OCI-LY3 (cell line): ENCODE results near the gene CACNA2D3.

Experiments
- H2AFZ ChIP-seq: fragments of 200-600, 300-600 bp; shearing (Covaris generic); 2 replicates; pipeline ENCODE4 v1.6.0; 2014; ENCODE audit warnings: antibody characterized with exemption, low read depth, low read length
- H3K27ac ChIP-seq: fragments of 200-600, 300-600 bp; sonication (generic); 2 replicates; pipeline ENCODE4 v1.5.1; 2014; ENCODE audit warnings: mild to moderate bottlenecking, low read length, moderate library complexity, mixed read lengths
- H3K27me3 ChIP-seq: fragments of 200-600, 300-600 bp; sonication (generic); 2 replicates; pipeline ENCODE4 v1.6.1; 2014; ENCODE audit warnings: low read depth, low read length, mixed read lengths
- H3K36me3 ChIP-seq: fragments of 200-600, 300-600 bp; sonication (generic); replicated peaks from 2 replicates; pipeline ENCODE3; 2014; ENCODE audit warnings: low read depth, low read length, mixed read lengths
- H3K4me1 ChIP-seq: fragments of 300-600, 200-600 bp; sonication (generic); 2 replicates; pipeline ENCODE4 v1.6.1; 2014; ENCODE audit warnings: low read length, mixed read lengths
- H3K4me2 ChIP-seq: fragments of 200-600, 300-600 bp; sonication (generic); 2 replicates; pipeline ENCODE4 v1.6.1; 2014; ENCODE audit warnings: low read length, mixed read lengths
- H3K4me3 ChIP-seq: fragments of 300-600, 200-600 bp; sonication (generic); 2 replicates; pipeline ENCODE4 v1.5.1; 2014; ENCODE audit warnings: antibody characterized with exemption, mild to moderate bottlenecking, low read length, moderate library complexity
- H3K79me2 ChIP-seq: fragments of 300-600, 200-600 bp; shearing (Covaris generic); 2 replicates; pipeline ENCODE4 v1.6.1; 2014; ENCODE audit warnings: mild to moderate bottlenecking, low read length, mixed read lengths
- H3K9ac ChIP-seq: fragments of 300-600, 200-600 bp; shearing (Covaris generic); 2 replicates; pipeline ENCODE4 v1.6.0; 2014; ENCODE audit warnings: mild to moderate bottlenecking, low read length, moderate library complexity
- H3K9me3 ChIP-seq: fragments of 200-600, 300-600 bp; shearing (Covaris generic); 2 replicates; pipeline ENCODE4 v1.6.1; 2014; ENCODE audit warnings: low read length, mixed read lengths; ENCODE audit not compliant: insufficient read depth
- H4K20me1 ChIP-seq: fragments of 200-600, 300-600 bp; sonication (generic); 2 replicates; pipeline ENCODE4 v1.6.1; 2016; ENCODE audit warnings: low read length, mixed read lengths; ENCODE audit not compliant: insufficient read depth
- CTCF ChIP-seq: fragments of 200-600, 300-600 bp; sonication (generic); IDR thresholded peaks from 2 replicates; pipeline ENCODE4 v1.5.1; 2014; ENCODE audit warnings: antibody characterized with exemption, low read length, low read depth
- EZH2phosphoT487 ChIP-seq: fragments of 200-600 bp; shearing (Covaris generic); IDR thresholded peaks from 2 replicates; pipeline ENCODE4 v1.6.1; 2018; ENCODE audit warnings: antibody characterized with exemption, mixed run types, low read depth

The CACNA2D3 gene

GRCh38 chr3:54537506-54537905, 415.2 kb downstream of the CACNA2D3 start:
- no peak overlapping the region for H3K4me3 ChIP-seq
- no peaks in the 10 kb centered on the region for H3K79me2 ChIP-seq
- no peaks in the 10 kb centered on the region for H3K4me1 ChIP-seq
- no peaks in the 10 kb centered on the region for H3K36me3 ChIP-seq
- H3K9ac ChIP-seq, result no peak overlapping the region
- H3K9me3 ChIP-seq, result no peaks in the 10 kb centered on the region
- H3K27me3 ChIP-seq, result no peaks in the 10 kb centered on the region
- H3K27ac ChIP-seq, result no peak overlapping the region
- no peak overlapping the region for H3K4me2 ChIP-seq
- H2AFZ ChIP-seq, result no peak overlapping the region
- TF ChIP-seq CTCF (no peak), EZH2phosphoT487 (no peak)
- H4K20me1 ChIP-seq, result no peaks in the 10 kb centered on the region

- Histone ChIP-seq H3K4me2 (no peak overlapping the region), H3K4me3 (no peak overlapping the region), H3K27me3 (no peaks in the 10 kb centered on the region), H3K27ac (no peak overlapping the region), H3K36me3 (no peaks in the 10 kb centered on the region), H2AFZ (no peak overlapping the region), H3K9ac (no peak overlapping the region), H3K4me1 (no peaks in the 10 kb centered on the region), H3K9me3 (no peaks in the 10 kb centered on the region), H3K79me2 (no peaks in the 10 kb centered on the region), H4K20me1 (no peaks in the 10 kb centered on the region)
- TF ChIP-seq CTCF (no peak), EZH2phosphoT487 (no peak)
Measured at GRCh38 chr3:54538346-54538745, 416.0 kb downstream of the CACNA2D3 start.

GRCh38 chr3:54541369-54541768, 419.0 kb downstream of the CACNA2D3 start:
- Histone ChIP-seq H3K27me3 (no peaks in the 10 kb centered on the region), H3K9me3 (no peaks in the 10 kb centered on the region), H3K4me3 (no peak overlapping the region), H3K27ac (no peak overlapping the region), H3K4me2 (no peak overlapping the region), H3K9ac (no peak overlapping the region), H2AFZ (no peak overlapping the region), H3K36me3 (no peaks in the 10 kb centered on the region), H4K20me1 (no peaks in the 10 kb centered on the region), H3K4me1 (no peaks in the 10 kb centered on the region), H3K79me2 (no peaks in the 10 kb centered on the region)
- TF ChIP-seq EZH2phosphoT487 (no peak), CTCF (no peak)

GRCh38 chr3:54543446-54543845, 421.1 kb downstream of the CACNA2D3 start:
- no peak overlapping the region for H3K4me2 ChIP-seq
- no peak overlapping the region for H3K4me3 ChIP-seq
- H4K20me1 ChIP-seq, result no peaks in the 10 kb centered on the region
- H2AFZ ChIP-seq, result no peak overlapping the region
- no peaks in the 10 kb centered on the region for H3K27me3 ChIP-seq
- H3K36me3 ChIP-seq, result no peaks in the 10 kb centered on the region
- TF ChIP-seq EZH2phosphoT487 (no peak), CTCF (no peak)
- H3K27ac ChIP-seq, result no peak overlapping the region
- no peak overlapping the region for H3K9ac ChIP-seq
- no peaks in the 10 kb centered on the region for H3K9me3 ChIP-seq
- no peaks in the 10 kb centered on the region for H3K79me2 ChIP-seq
- H3K4me1 ChIP-seq, result no peaks in the 10 kb centered on the region
